SK-N-SH treated with all-trans-retinoic acid at 6 μM for 48 hours (cell line): Measurements from ENCODE around the gene BNC2.

Experiments
- ATAC-seq: fragments of 200-7000 bp; cut with Tn5 transposase; 3 replicates; pipeline ENCODE4 v1.9.1; 2020; ENCODE audit warnings: mild to moderate bottlenecking, moderate library complexity
- BACH2 ChIP-seq: fragments of 250-450 bp; sonication (Bioruptor Pico); IDR thresholded peaks from 2 replicates; pipeline ENCODE4 v1.9.0; 2021; ENCODE audit warnings: mild to moderate bottlenecking, borderline replicate concordance
- CREB5 ChIP-seq: fragments of 250-450 bp; sonication (Bioruptor Pico); IDR thresholded peaks from 2 replicates; pipeline ENCODE4 v1.5.1; 2020; ENCODE audit warnings: low read depth, mild to moderate bottlenecking, moderate library complexity
- CSDC2 ChIP-seq: fragments of 250-450 bp; sonication (Bioruptor Pico); IDR thresholded peaks from 2 replicates; pipeline ENCODE4 v1.5.0; 2020; ENCODE audit warnings: mild to moderate bottlenecking, moderate library complexity
- CSRNP3 ChIP-seq: fragments of 250-450 bp; sonication (Bioruptor Pico); IDR thresholded peaks from 2 replicates; pipeline ENCODE4 v1.5.1; 2021; ENCODE audit warnings: mild to moderate bottlenecking, moderate library complexity
- ESRRG ChIP-seq: fragments of 250-450 bp; sonication (Bioruptor Pico); IDR thresholded peaks from 2 replicates; pipeline ENCODE4 v1.6.1; 2021; ENCODE audit warnings: mild to moderate bottlenecking
- GLIS3 ChIP-seq: fragments of 250-450 bp; sonication (Bioruptor Pico); IDR thresholded peaks from 2 replicates; pipeline ENCODE4 v1.5.0; 2020; ENCODE audit warnings: mild to moderate bottlenecking, moderate library complexity
- ISL1 ChIP-seq: fragments of 250-450 bp; sonication (Bioruptor Pico); IDR thresholded peaks from 2 replicates; pipeline ENCODE4 v2.1.2; 2022; ENCODE audit warnings: mild to moderate bottlenecking, moderate library complexity
- OSR1 ChIP-seq: fragments of 250-450 bp; sonication (Bioruptor Pico); IDR thresholded peaks from 2 replicates; pipeline ENCODE4 v1.8.0; 2022; ENCODE audit warnings: moderate library complexity, mild to moderate bottlenecking, inconsistent platforms
- PATZ1 ChIP-seq: fragments of 250-450 bp; sonication (Bioruptor Pico); IDR thresholded peaks from 2 replicates; pipeline ENCODE4 v1.8.0; 2020; ENCODE audit warnings: mild to moderate bottlenecking, moderate library complexity, borderline replicate concordance
- POU6F1 ChIP-seq: fragments of 250-450 bp; sonication (Bioruptor Pico); IDR thresholded peaks from 2 replicates; pipeline ENCODE4 v1.8.0; 2021; ENCODE audit warnings: low read depth, mild to moderate bottlenecking, moderate library complexity, borderline replicate concordance
- PPARA ChIP-seq: fragments of 250-450 bp; sonication (Bioruptor Pico); IDR thresholded peaks from 2 replicates; pipeline ENCODE4 v1.5.0; 2020; ENCODE audit warnings: mild to moderate bottlenecking, borderline replicate concordance
- RARB ChIP-seq: fragments of 250-450 bp; sonication (Bioruptor Pico); IDR thresholded peaks from 2 replicates; pipeline ENCODE4 v1.8.0; 2021; ENCODE audit warnings: mild to moderate bottlenecking, moderate library complexity
- TCF4 ChIP-seq: fragments of 250-450 bp; sonication (Bioruptor Pico); IDR thresholded peaks from 2 replicates; pipeline ENCODE4 v1.8.0; 2021; ENCODE audit warnings: mild to moderate bottlenecking, moderate library complexity, borderline replicate concordance
- ZC3H10 ChIP-seq: fragments of 250-450 bp; sonication (Bioruptor Pico); IDR thresholded peaks from 2 replicates; pipeline ENCODE4 v1.5.1; 2021; ENCODE audit warnings: mild to moderate bottlenecking, moderate library complexity
- ZFP3 ChIP-seq: fragments of 250-450 bp; sonication (Bioruptor Pico); IDR thresholded peaks from 2 replicates; pipeline ENCODE4 v1.5.0; 2020; ENCODE audit warnings: mild to moderate bottlenecking, moderate library complexity
- ZFP30 ChIP-seq: fragments of 450-650 bp; formaldehyde crosslinking; IDR thresholded peaks from 2 replicates; pipeline ENCODE4 v1.5.0; 2022; ENCODE audit warnings: mild to moderate bottlenecking, moderate library complexity
- ZNF565 ChIP-seq: fragments of 450-650 bp; formaldehyde crosslinking; conservative IDR thresholded peaks from 2 replicates; pipeline ENCODE4 v1.5.0; 2020; ENCODE audit warnings: low read depth, mild to moderate bottlenecking, moderate library complexity
- ZNF70 ChIP-seq: fragments of 450-650 bp; formaldehyde crosslinking; IDR thresholded peaks from 2 replicates; pipeline ENCODE4 v1.5.0; 2020; ENCODE audit warnings: mild to moderate bottlenecking, moderate library complexity
- ZNF8 ChIP-seq: fragments of 450-650 bp; formaldehyde crosslinking; IDR thresholded peaks from 2 replicates; pipeline ENCODE4 v1.5.0; 2020; ENCODE audit warnings: mild to moderate bottlenecking, moderate library complexity

Gene BNC2

GRCh38 chr9:16816011-16816410 is 54.5 kb downstream of the BNC2 start:
- no peak for ATAC-seq
- TF ChIP-seq ZNF565 (CRISPR knock-in tag) (no peak), OSR1 (CRISPR knock-in tag) (no peak), PPARA (CRISPR knock-in tag) (no peak), ZNF8 (CRISPR knock-in tag) (no peak), BACH2 (no peak), CSDC2 (CRISPR knock-in tag) (no peak), RARB (CRISPR knock-in tag) (no peak), ZFP3 (CRISPR knock-in tag) (no peak), POU6F1 (CRISPR knock-in tag) (no peak), ZC3H10 (no peak), TCF4 (CRISPR knock-in tag) (no peak), ZFP30 (CRISPR knock-in tag) (no peak), PATZ1 (no peak), CSRNP3 (CRISPR knock-in tag) (no peak), ZNF70 (CRISPR knock-in tag) (no peak), ESRRG (CRISPR knock-in tag) (no peak), ISL1 (CRISPR knock-in tag) (no peak), CREB5 (CRISPR knock-in tag) (no peak), GLIS3 (CRISPR knock-in tag) (no peak)
- TF ChIP-seq, all 23 proteins: peak for 0

GRCh38 chr9:16815079-16815478 is 55.4 kb downstream of the BNC2 start:
- no peak for TF ChIP-seq CREB5 (CRISPR knock-in tag)
- TF ChIP-seq POU6F1 (CRISPR knock-in tag): no peak
- no peak for TF ChIP-seq ZC3H10
- no peak for TF ChIP-seq ZNF8 (CRISPR knock-in tag)
- no peak for TF ChIP-seq RARB (CRISPR knock-in tag)
- no peak for TF ChIP-seq CSRNP3 (CRISPR knock-in tag)
- no peak for TF ChIP-seq OSR1 (CRISPR knock-in tag)
- no peak for TF ChIP-seq PPARA (CRISPR knock-in tag)
- TF ChIP-seq ZFP30 (CRISPR knock-in tag): no peak
- TF ChIP-seq ZNF70 (CRISPR knock-in tag): no peak
- no peak for TF ChIP-seq ZFP3 (CRISPR knock-in tag)
- no peak for TF ChIP-seq TCF4 (CRISPR knock-in tag)
- no peak for ATAC-seq
